ENCODE measurements around the gene BTBD17.

Gene BTBD17

GRCh38 chr17:74334393-74335039, 27.2 kb downstream of the BTBD17 start:
- no peak for DNase-seq

GRCh38 chr17:74332763-74333283, 28.8 kb downstream of the BTBD17 start:
- peak; percentile 96 for DNase-seq

GRCh38 chr17:74332017-74332650, 29.5 kb downstream of the BTBD17 start:
- peak; percentile 89 for DNase-seq

GRCh38 chr17:74330446-74330845, 31.2 kb downstream of the BTBD17 start:
- DNase-seq = no peak

- DNase-seq = no peak
Observed at GRCh38 chr17:74329378-74329777, 32.3 kb downstream of the BTBD17 start.

- DNase-seq = no peak
Observed at GRCh38 chr17:74328487-74328886, 33.2 kb downstream of the BTBD17 start.

- no peak for DNase-seq
Observed at GRCh38 chr17:74326506-74326905, 35.2 kb downstream of the BTBD17 start.

GRCh38 chr17:74325743-74326379, 35.8 kb downstream of the BTBD17 start, which contains the start of gene KIF19:
Gene KIF19 (plus strand): TSS chr17:74326226. CDS start chr17:74326350, 124 bp downstream.
- DNase-seq = no peak

GRCh38 chr17:74325376-74325742, 36.3 kb downstream of the BTBD17 start:
- DNase-seq = no peak

GRCh38 chr17:74324521-74324920, 37.1 kb downstream of the BTBD17 start:
- DNase-seq = no peak

- no peak for DNase-seq
Observed at GRCh38 chr17:74318391-74318790, 43.3 kb downstream of the BTBD17 start.

- no peak for DNase-seq
Observed at GRCh38 chr17:74317071-74317470, 44.6 kb downstream of the BTBD17 start.

GRCh38 chr17:74316220-74316619, 45.4 kb downstream of the BTBD17 start:
- no peak for DNase-seq

GRCh38 chr17:74314877-74315276, 46.8 kb downstream of the BTBD17 start:
- DNase-seq = no peak

GRCh38 chr17:74309902-74310301, 51.8 kb downstream of the BTBD17 start:
- no peak for DNase-seq

GRCh38 chr17:74307984-74308773, 53.5 kb downstream of the BTBD17 start:
- DNase-seq = no peak
